ENCODE results near the gene C1orf105. TPM values are rescaled to one million over a fixed set of nuclear protein-coding genes. Genes with fewer than 3 reads are reported as not detected.

Gene C1orf105
- total RNA-seq, 4 donors from 2014 or later: not detected

- H3K36me3 ChIP-seq: no peaks in the 10 kb centered on the region
- no peak for DNase-seq
- no peaks in the 10 kb centered on the region for H3K27me3 ChIP-seq
- no peak overlapping the region for H3K27ac ChIP-seq
- no peaks in the 10 kb centered on the region for H3K9me3 ChIP-seq
- H3K4me3 ChIP-seq (replicated peaks in 1 of 3): no peak overlapping the region
- intact Hi-C loops (cut with DNase I): no loop called here
- 96 to 98% methylated on average over 1 of the region's 1 CpG for WGBS, 2 donors
- TF ChIP-seq POLR2A (IDR thresholded peaks at IDR 0.05) (no peak), CTCF (IDR thresholded peaks at IDR 0.05) (no peak)
- H3K4me1 ChIP-seq: peaks cover 0 to 9% of the 10 kb centered on the region in 2 donors
Measured at GRCh38 chr1:172417557-172417956, 2.9 kb upstream of the C1orf105 start.

- H3K36me3 ChIP-seq: no peaks in the 10 kb centered on the region
- WGBS, 2 donors: 80 to 93% methylated on average over 3 to 5 of the region's 5 CpGs
- no peaks in the 10 kb centered on the region for H3K27me3 ChIP-seq
- intact Hi-C loops (cut with DNase I): no loop called here
- H3K9me3 ChIP-seq: no peaks in the 10 kb centered on the region
- H3K4me1 ChIP-seq: peaks cover 0 to 9% of the 10 kb centered on the region in 2 donors
- no peak overlapping the region for H3K4me3 ChIP-seq (replicated peaks in 1 of 3)
- TF ChIP-seq POLR2A (IDR thresholded peaks at IDR 0.05) (no peak), CTCF (IDR thresholded peaks at IDR 0.05) (no peak)
- H3K27ac ChIP-seq: no peak overlapping the region
- peak; percentile 23 to 38 for DNase-seq
Measured at GRCh38 chr1:172421974-172422604, 1.6 kb downstream of the C1orf105 start.

- H3K4me1 ChIP-seq: peaks cover 0 to 9% of the 10 kb centered on the region in 2 donors
- TF ChIP-seq POLR2A (IDR thresholded peaks at IDR 0.05): no peak
- no peak for TF ChIP-seq CTCF (IDR thresholded peaks at IDR 0.05)
- DNase-seq: no peak
- no peak overlapping the region for H3K27ac ChIP-seq
- H3K4me3 ChIP-seq (replicated peaks in 1 of 3): no peak overlapping the region
- H3K27me3 ChIP-seq: no peaks in the 10 kb centered on the region
- no peaks in the 10 kb centered on the region for H3K9me3 ChIP-seq
- WGBS, 2 donors: 92 to 97% methylated on average over 2 of the region's 2 CpGs
- H3K36me3 ChIP-seq: no peaks in the 10 kb centered on the region
- intact Hi-C loops (cut with DNase I): no loop called here
Measured at GRCh38 chr1:172423336-172423735, 2.9 kb downstream of the C1orf105 start.

DNA sequence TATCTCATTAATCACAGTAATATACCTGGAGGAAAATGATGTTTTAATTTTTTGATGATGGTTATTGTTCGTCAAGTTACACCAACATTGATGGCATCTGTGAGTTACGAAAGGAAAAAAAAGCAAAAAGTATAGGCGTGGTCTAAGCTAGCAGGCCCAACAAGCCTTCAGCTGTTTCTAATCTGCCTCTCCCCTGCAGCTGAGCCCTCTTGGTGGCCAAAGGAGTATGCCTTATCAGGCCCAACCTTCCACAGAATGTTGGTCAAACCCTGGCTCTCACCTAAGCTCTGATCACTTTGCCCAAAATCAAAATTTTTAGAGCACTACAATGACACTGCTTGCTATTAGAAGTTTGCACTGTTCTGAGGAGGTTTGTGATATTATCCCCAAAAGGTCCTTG, 4.9 kb downstream of the C1orf105 start:
- no peak overlapping the region for H3K4me3 ChIP-seq (replicated peaks in 1 of 3)
- no peaks in the 10 kb centered on the region for H3K9me3 ChIP-seq
- H3K27ac ChIP-seq: no peak overlapping the region
- whole genome bisulfite sequencing, 2 donors: 88 to 93% methylated on average over 3 of the region's 3 CpGs
- DNase-seq: no peak
- no peaks in the 10 kb centered on the region for H3K27me3 ChIP-seq
- intact Hi-C loops (cut with DNase I): no loop called here
- H3K36me3 ChIP-seq: no peaks in the 10 kb centered on the region
- H3K4me1 ChIP-seq: peaks cover 0 to 9% of the 10 kb centered on the region in 2 donors
- TF ChIP-seq POLR2A (IDR thresholded peaks at IDR 0.05) (no peak), CTCF (IDR thresholded peaks at IDR 0.05) (no peak)

GRCh38 chr1:172427191-172427590, 6.7 kb downstream of the C1orf105 start:
- Histone ChIP-seq H3K27me3 (no peaks in the 10 kb centered on the region), H3K4me3 (replicated peaks in 1 of 3) (no peak overlapping the region), H3K36me3 (no peaks in the 10 kb centered on the region), H3K27ac (no peak overlapping the region), H3K4me1 (peaks cover 0 to 9% of the 10 kb centered on the region in 2 donors), H3K9me3 (no peaks in the 10 kb centered on the region)
- intact Hi-C loops (cut with DNase I): no loop called here
- TF ChIP-seq POLR2A (IDR thresholded peaks at IDR 0.05) (no peak), CTCF (IDR thresholded peaks at IDR 0.05) (no peak)
- DNase-seq: no peak
- 95 to 97% methylated on average over 2 of the region's 2 CpGs for WGBS, 2 donors
